Ovary (tissue), 3 donors: ENCODE data around the gene ERFE.

Source experiments
- EP300 ChIP-seq: sonication (generic); formaldehyde crosslinking; IDR thresholded peaks from one replicate; pipeline ENCODE4 v1.6.1; 2017; ENCODE audit warnings: antibody characterized with exemption
- POLR2A ChIP-seq: fragments of 450-650 bp; IDR thresholded peaks from one replicate; pipeline ENCODE4 v1.6.1; 2017; ENCODE audit warnings: antibody characterized with exemption, mild to moderate bottlenecking, moderate library complexity
- TF ChIP-seq, protein P1 (sequence below), 3 donors: fragments of 450-650 bp in 2 of 3; fragments of 200-600 bp in 1 of 3; IDR thresholded peaks; one replicate each; pipeline versions ENCODE4 v1.5.1 to v1.8.0; 2016 to 2022; ENCODE audit warnings: antibody characterized with exemption in 3 of 3, mild to moderate bottlenecking in 1 of 3
- donor health status: DM: no; HTN: no; CAD: no.

- TF ChIP-seq, protein P1, sequence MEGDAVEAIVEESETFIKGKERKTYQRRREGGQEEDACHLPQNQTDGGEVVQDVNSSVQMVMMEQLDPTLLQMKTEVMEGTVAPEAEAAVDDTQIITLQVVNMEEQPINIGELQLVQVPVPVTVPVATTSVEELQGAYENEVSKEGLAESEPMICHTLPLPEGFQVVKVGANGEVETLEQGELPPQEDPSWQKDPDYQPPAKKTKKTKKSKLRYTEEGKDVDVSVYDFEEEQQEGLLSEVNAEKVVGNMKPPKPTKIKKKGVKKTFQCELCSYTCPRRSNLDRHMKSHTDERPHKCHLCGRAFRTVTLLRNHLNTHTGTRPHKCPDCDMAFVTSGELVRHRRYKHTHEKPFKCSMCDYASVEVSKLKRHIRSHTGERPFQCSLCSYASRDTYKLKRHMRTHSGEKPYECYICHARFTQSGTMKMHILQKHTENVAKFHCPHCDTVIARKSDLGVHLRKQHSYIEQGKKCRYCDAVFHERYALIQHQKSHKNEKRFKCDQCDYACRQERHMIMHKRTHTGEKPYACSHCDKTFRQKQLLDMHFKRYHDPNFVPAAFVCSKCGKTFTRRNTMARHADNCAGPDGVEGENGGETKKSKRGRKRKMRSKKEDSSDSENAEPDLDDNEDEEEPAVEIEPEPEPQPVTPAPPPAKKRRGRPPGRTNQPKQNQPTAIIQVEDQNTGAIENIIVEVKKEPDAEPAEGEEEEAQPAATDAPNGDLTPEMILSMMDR (IDR thresholded peaks at IDR 0.05), result no peak
- no peak for TF ChIP-seq POLR2A
- no peak for TF ChIP-seq EP300
Measured at GRCh38 chr2:238148981-238149380, 9.8 kb upstream of the ERFE start.
